Measurements from ENCODE around the gene PCDHA9.
A peak's percentile ranks its signal among the peaks of the same experiment; 100 is the strongest.

The PCDHA9 gene

DNA sequence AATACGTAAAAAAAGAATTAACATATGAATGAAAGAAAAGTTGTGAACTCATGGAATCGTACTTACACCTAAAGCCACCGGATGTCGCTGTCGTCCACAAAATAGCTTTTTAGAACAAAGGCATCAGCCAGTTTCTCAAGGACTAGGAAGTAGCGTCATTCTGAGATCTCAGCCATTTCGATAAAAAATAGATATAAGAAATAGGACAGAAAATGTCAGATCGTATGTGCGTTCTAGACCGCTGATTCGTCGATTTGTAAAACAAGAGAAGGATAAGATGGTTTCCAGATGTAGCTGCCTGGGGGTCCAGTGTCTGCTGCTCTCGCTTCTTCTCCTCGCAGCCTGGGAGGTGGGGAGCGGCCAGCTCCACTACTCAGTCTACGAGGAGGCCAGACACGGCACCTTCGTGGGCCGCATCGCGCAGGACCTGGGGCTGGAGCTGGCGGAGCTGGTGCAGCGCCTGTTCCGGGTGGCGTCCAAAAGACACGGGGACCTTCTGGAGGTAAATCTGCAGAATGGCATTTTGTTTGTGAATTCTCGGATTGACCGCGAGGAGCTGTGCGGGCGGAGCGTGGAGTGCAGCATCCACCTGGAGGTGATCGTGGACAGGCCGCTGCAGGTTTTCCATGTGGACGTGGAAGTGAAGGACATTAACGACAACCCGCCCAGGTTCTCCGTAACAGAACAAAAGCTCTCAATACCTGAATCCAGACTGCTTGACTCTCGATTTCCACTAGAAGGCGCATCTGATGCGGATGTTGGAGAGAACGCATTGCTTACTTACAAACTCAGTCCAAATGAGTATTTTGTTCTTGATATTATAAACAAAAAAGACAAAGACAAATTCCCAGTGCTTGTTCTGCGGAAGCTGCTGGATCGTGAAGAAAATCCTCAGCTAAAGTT, 7.8 kb downstream of the PCDHA9 start, which contains the start of gene PCDHA10:
TSS of gene PCDHA10 (plus strand) at position 126 of the 903 bp plus-strand sequence. CDS start at position 278, 152 bp downstream.
- no peak within 1 kb of the TSS for H3K27ac ChIP-seq
- TF ChIP-seq, protein P1, sequence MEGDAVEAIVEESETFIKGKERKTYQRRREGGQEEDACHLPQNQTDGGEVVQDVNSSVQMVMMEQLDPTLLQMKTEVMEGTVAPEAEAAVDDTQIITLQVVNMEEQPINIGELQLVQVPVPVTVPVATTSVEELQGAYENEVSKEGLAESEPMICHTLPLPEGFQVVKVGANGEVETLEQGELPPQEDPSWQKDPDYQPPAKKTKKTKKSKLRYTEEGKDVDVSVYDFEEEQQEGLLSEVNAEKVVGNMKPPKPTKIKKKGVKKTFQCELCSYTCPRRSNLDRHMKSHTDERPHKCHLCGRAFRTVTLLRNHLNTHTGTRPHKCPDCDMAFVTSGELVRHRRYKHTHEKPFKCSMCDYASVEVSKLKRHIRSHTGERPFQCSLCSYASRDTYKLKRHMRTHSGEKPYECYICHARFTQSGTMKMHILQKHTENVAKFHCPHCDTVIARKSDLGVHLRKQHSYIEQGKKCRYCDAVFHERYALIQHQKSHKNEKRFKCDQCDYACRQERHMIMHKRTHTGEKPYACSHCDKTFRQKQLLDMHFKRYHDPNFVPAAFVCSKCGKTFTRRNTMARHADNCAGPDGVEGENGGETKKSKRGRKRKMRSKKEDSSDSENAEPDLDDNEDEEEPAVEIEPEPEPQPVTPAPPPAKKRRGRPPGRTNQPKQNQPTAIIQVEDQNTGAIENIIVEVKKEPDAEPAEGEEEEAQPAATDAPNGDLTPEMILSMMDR (IDR thresholded peaks at IDR 0.05), result no peak
- H3K4me3 ChIP-seq, result peak within 1 kb of the TSS; percentile 62
- DNase-seq (ENCODE audit: low spot score), result no peak

DNA sequence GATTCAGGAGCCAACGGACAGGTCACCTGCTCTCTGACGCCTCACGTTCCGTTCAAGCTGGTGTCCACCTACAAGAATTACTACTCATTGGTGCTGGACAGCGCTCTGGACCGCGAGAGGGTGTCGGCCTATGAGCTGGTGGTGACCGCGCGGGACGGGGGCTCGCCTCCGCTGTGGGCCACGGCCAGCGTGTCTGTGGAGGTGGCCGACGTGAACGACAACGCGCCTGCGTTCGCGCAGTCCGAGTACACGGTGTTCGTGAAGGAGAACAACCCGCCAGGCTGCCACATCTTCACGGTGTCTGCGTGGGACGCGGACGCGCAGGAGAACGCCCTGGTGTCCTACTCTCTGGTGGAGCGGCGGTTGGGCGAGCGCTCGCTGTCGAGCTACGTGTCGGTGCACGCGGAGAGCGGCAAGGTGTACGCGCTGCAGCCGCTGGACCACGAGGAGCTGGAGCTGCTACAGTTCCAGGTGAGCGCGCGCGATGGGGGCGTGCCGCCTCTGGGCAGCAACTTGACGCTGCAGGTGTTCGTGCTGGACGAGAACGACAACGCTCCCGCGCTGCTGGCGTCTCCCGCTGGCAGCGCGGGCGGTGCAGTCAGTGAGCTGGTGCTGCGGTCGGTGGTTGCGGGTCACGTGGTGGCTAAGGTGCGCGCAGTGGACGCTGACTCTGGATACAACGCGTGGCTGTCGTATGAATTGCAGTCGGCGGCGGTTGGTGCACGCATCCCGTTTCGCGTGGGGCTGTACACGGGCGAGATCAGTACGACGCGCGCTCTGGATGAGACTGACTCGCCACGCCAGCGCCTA, 9.2 kb downstream of the PCDHA9 start:
- Histone ChIP-seq H3K27ac (no peak overlapping the region), H3K4me3 (no peak overlapping the region)
- DNase-seq (ENCODE audit: low spot score), result no peak
- TF ChIP-seq, protein P1 (IDR thresholded peaks at IDR 0.05), result no peak

DNA sequence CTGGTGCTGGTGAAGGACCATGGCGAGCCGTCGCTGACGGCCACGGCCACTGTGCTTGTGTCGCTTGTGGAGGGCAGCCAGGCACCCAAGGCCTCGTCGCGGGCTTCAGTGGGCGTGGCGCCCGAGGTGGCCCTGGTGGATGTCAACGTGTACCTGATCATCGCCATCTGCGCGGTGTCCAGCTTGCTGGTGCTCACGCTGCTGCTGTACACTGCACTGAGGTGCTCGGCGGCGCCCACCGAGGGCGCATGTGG, 9.7 kb downstream of the PCDHA9 start:
- Histone ChIP-seq H3K4me3 (no peak overlapping the region), H3K27ac (no peak overlapping the region)
- TF ChIP-seq, protein P1 (IDR thresholded peaks at IDR 0.05), result no peak
- no peak for DNase-seq (ENCODE audit: low spot score)

GRCh38 chr5:140862441-140863295, 14.5 kb downstream of the PCDHA9 start:
- DNase-seq (ENCODE audit: low spot score), result no peak
- Histone ChIP-seq H3K4me3 (no peak overlapping the region), H3K27ac (no peak overlapping the region)
- TF ChIP-seq, protein P1 (IDR thresholded peaks at IDR 0.05), result no peak

- TF ChIP-seq, protein P1 (IDR thresholded peaks at IDR 0.05), result no peak
- H3K4me3 ChIP-seq, result peak within 1 kb of the TSS; percentile 27
- H3K27ac ChIP-seq, result no peak within 1 kb of the TSS
- no peak for DNase-seq (ENCODE audit: low spot score)
These were observed 20.8 kb downstream of the PCDHA9 start, which contains the start of gene PCDHA11 for GRCh38 chr5:140868721-140869554. Gene PCDHA11, plus strand, starts transcription at chr5:140868957. Its CDS starts 147 bp downstream, at chr5:140869104.

DNA sequence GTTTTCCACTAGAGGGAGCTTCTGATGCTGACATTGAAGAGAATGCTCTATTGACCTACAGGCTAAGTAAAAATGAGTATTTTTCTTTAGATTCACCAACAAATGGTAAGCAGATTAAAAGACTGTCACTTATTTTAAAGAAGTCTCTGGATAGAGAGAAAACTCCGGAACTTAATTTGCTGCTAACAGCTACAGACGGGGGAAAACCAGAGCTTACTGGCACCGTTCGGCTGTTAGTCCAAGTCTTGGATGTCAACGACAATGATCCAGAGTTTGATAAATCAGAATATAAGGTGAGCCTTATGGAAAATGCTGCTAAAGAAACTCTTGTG, 21.3 kb downstream of the PCDHA9 start:
- H3K27ac ChIP-seq, result no peak overlapping the region
- TF ChIP-seq, protein P1 (IDR thresholded peaks at IDR 0.05), result no peak
- peak overlapping the region; percentile 27 for H3K4me3 ChIP-seq
- DNase-seq (ENCODE audit: low spot score), result no peak

Data from coronary artery (tissue), 2 donors.